GM21360 (cell line): ENCODE data around the gene DLGAP4.
"Not testable (repeated sequence)": the region's sequence is repeated elsewhere in the genome, so short reads cannot be mapped to it uniquely, and the experiment has no call there.

Source experiments
- ATAC-seq: cut with Tn5 transposase; IDR thresholded peaks from one replicate; pipeline ENCODE4 v1.9.1; 2021; ENCODE audit warnings: mild to moderate bottlenecking, moderate library complexity; ENCODE audit not compliant: unreplicated experiment

Gene DLGAP4

GRCh38 chr20:36370991-36371790, 65.1 kb downstream of the DLGAP4 start:
- no peak for ATAC-seq

DNA sequence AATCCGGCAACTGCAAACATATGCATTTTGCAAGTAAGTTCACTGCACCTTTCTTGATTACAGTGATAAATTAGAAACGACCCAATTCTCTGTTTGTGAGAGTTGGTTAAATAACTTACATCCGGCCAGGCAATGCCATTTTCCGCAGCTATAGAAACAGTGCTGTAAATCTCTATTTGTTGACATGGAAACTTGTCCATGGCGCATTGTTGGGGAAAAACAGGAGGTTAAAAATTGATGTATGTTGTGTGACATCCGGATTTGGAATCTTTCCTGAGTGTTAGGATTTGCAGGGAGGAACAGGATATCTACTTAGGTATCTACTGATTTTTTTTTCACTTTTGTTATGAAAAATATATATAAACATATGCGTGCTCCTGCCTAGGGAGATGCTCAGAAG, 66.5 kb downstream of the DLGAP4 start:
- no peak for ATAC-seq

GRCh38 chr20:36373089-36373488, 67.0 kb downstream of the DLGAP4 start:
- no peak for ATAC-seq

- no peak for ATAC-seq
Measured at GRCh38 chr20:36374995-36375394, 68.9 kb downstream of the DLGAP4 start.

- ATAC-seq, result no peak
Measured at GRCh38 chr20:36377348-36378326, 71.5 kb downstream of the DLGAP4 start.

DNA sequence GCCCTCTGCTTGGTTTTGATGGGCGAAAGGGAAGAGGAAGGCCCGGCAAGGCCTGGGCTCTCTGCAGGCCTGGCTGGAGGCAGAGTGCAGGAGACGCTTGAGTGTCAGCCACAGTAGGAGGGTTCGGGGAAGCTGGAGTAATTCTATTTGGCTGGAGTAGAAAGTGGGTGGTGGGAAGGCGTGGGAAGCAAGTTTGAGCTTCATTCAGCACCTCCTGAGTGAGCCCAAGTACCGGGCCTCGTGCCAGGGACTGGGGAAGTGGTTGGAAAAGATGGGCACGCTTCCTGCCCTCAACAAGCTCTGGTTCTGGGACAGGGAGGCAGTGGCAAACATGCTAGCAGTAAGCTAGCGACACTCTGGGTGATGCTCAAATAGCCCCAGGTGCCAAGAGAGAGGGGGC, 72.5 kb downstream of the DLGAP4 start:
- no peak for ATAC-seq

DNA sequence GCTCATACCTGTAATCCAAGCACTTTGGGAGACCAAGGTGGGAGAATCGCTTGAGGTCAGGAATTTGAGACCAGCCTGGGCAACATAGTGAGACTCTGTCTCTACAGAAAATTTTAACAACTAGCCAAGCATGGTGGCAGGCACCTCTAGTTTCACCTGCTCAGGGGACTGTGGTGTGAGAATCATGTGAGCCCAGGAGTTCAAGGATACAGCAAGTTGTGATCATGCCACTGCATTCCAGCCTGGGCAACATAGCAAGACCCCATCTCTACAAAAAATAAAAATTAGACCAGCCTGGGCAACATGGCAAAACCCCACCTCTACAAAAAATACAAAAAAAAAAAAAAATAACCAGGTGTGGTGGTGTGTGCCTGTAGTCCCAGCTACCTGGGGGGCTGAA, 73.8 kb downstream of the DLGAP4 start:
- ATAC-seq, result not testable (repeated sequence)

DNA sequence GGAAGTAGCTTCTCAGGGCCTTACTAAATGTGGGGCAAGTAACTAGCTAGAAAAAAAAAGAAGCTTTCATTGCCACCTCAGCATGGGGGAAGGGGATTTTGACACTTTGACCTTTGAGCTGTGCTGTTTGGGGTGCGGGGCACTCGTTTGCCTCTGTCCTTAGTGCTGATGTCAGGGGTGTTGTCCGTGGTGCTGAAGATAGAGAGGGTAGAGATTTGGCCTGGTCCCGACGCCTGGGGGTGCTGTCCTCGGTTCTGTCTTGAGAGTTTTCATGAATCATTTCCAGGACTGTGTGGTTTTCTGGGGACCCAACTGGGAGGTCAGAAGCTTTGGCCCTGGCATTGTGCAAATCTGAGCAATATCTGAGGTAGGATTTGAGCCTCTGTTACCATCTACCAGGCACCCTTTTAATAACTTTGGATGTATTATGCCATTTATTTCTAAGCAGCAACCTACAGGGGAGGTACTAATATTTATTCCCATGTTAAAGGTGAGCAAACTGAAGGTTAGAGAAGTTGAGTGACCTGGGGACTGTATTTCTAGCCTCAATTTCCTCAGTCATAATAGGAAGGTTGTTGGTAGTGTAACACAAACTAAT, 78.0 kb downstream of the DLGAP4 start:
- no peak for ATAC-seq

GRCh38 chr20:36385503-36385902, 79.4 kb downstream of the DLGAP4 start:
- no peak for ATAC-seq

- ATAC-seq, result no peak
Measured at GRCh38 chr20:36386236-36386635, 80.1 kb downstream of the DLGAP4 start.

- no peak for ATAC-seq
Measured at GRCh38 chr20:36390269-36390668, 84.1 kb downstream of the DLGAP4 start.

DNA sequence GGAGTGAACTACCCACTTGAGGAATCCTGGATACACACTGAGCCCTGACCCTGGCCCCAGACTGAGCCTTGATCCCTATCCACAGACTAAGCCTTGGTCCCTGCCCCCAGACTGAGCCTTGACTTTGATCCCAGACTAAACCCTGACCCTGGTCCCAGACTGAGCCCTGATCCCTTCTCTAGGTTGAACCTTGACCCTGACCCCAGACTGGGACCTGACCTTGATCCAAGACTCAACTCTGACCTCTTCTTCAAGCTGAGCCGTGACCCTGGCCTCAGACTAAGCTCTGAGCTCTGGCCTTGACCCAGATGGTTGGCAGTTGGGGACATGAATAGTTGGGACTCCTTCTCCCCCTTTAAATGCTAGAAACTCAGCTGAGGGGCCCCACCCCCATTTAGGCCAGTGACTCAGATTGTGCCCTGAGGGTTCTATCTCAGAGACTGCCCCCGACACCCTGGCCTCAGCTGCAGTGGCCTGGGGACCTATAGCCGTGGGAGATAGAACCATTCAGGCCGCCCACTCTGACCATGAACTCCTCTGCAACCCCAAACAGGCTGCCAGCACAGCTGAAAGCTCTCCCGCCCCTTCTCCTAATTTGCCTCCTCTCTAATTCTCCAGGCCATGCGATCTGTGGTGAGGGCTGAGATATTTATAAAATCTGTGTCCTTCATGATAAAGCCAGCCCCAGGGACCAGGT, 84.7 kb downstream of the DLGAP4 start:
- ATAC-seq, result no peak

GRCh38 chr20:36391456-36391855, 85.3 kb downstream of the DLGAP4 start:
- no peak for ATAC-seq

- no peak for ATAC-seq
Measured at GRCh38 chr20:36391955-36392354, 85.8 kb downstream of the DLGAP4 start.

DNA sequence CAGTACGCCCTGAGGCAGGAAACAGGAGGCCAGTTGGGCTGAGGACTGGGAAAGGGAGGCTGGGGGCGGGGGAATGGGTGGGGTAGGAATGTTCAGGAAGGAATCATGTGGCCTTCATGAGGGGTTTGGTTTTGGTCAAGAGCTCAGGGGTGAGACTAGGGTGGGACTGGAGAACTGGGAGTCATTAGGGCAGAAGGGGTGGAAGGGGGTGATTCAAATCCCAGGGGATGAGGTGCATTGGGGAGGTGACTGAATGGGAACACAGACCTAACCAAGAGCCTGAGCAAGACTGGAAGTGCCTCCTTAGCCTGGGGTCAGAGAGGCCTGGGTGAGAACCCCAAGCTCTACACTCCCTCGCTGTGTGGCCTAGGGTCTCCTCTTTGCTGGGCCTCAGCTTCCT, 86.8 kb downstream of the DLGAP4 start:
- ATAC-seq, result no peak

DNA sequence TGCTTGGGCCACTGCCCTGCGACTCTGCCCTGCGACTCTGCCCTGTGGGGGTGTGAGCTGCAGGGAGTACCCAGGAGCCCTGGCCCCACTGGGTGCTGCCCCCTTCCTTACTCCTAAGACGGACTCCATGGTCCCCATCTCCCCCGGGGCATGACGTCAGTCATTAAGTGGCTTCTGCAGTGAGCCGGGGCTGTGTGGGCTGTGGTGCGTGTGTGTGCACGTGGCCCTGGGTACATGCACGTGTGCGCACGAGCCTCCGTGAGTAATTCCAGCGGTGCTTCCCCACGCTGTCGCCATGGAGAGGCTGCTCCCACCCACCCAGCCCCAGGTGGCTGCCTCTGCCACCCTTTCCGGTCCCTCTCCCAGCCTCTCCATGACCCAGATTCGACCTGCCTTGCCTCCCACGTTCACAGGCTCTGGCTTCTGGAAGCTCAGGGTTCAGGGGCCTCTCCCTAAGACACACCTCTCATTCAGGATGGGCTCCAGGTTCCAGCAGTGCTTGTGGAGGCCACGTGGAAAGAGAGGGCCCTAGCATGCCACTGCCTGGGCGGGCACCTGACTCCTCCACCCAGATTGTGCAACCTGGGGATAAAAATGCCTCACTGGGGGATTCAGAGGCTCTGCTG, 88.3 kb downstream of the DLGAP4 start:
- ATAC-seq, result no peak

DNA sequence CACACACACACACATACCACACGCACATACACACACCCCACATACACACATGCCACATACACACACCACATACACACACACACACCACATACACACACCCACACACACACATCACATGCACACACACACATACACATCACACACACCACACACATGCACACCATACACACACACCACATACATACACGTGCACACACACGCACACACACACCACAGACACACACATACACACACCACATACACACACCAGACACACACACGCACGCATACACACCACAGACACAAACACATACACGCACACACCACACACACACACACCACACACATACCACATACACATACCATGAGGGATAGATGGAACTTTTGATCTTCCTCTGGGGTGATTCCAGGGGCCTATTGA, 90.2 kb downstream of the DLGAP4 start:
- no peak for ATAC-seq

GRCh38 chr20:36396847-36397630, 90.9 kb downstream of the DLGAP4 start:
- ATAC-seq, result no peak

DNA sequence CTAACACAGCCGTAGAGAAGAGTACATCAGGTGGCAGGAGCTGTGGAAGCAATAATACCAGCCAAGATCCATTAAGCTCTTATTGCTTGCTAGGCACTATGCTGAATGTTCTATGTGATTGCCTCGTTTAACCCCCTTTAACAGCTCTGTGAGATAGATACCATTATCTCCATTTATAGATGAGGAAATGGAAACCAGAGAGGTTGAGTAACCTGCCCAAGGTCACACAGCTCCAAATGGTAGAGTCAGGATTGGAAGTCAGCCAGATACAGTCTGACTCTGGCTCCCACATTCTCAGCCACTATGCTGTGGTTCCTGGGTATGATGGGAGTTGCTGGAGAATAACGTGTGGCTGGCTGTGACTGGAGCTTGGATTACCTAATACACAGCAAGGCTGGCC, 92.4 kb downstream of the DLGAP4 start:
- ATAC-seq, result no peak
